AG09309 (cell line): Measurements from ENCODE around the gene PROM2.

Source experiments
- DNase-seq: peaks from one replicate; pipeline ENCODE4 v3.0.0-alpha.2; 2010; ENCODE audit warnings: low read depth
- H3K4me3 ChIP-seq: 2 replicates; pipeline ENCODE4 v1.5.1; 2011; ENCODE audit warnings: mild to moderate bottlenecking, low read depth, low read length, moderate library complexity; ENCODE audit not compliant: control insufficient read depth
- TF ChIP-seq, protein P1 (sequence below): IDR thresholded peaks from 2 replicates; pipeline ENCODE4 v1.5.1; 2011; ENCODE audit warnings: mild to moderate bottlenecking, low read depth, low read length, inconsistent platforms; ENCODE audit not compliant: insufficient read depth, control insufficient read depth; ENCODE audit errors: missing control alignments

The PROM2 gene

GRCh38 chr2:95319481-95320343, 45.5 kb downstream of the PROM2 start:
- no peak for DNase-seq
- H3K4me3 ChIP-seq = no peak overlapping the region
- TF ChIP-seq, protein P1, sequence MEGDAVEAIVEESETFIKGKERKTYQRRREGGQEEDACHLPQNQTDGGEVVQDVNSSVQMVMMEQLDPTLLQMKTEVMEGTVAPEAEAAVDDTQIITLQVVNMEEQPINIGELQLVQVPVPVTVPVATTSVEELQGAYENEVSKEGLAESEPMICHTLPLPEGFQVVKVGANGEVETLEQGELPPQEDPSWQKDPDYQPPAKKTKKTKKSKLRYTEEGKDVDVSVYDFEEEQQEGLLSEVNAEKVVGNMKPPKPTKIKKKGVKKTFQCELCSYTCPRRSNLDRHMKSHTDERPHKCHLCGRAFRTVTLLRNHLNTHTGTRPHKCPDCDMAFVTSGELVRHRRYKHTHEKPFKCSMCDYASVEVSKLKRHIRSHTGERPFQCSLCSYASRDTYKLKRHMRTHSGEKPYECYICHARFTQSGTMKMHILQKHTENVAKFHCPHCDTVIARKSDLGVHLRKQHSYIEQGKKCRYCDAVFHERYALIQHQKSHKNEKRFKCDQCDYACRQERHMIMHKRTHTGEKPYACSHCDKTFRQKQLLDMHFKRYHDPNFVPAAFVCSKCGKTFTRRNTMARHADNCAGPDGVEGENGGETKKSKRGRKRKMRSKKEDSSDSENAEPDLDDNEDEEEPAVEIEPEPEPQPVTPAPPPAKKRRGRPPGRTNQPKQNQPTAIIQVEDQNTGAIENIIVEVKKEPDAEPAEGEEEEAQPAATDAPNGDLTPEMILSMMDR = no peak

GRCh38 chr2:95320344-95320712, 46.1 kb downstream of the PROM2 start:
- no peak for DNase-seq
- TF ChIP-seq, protein P1 = no peak
- H3K4me3 ChIP-seq = no peak overlapping the region

DNA sequence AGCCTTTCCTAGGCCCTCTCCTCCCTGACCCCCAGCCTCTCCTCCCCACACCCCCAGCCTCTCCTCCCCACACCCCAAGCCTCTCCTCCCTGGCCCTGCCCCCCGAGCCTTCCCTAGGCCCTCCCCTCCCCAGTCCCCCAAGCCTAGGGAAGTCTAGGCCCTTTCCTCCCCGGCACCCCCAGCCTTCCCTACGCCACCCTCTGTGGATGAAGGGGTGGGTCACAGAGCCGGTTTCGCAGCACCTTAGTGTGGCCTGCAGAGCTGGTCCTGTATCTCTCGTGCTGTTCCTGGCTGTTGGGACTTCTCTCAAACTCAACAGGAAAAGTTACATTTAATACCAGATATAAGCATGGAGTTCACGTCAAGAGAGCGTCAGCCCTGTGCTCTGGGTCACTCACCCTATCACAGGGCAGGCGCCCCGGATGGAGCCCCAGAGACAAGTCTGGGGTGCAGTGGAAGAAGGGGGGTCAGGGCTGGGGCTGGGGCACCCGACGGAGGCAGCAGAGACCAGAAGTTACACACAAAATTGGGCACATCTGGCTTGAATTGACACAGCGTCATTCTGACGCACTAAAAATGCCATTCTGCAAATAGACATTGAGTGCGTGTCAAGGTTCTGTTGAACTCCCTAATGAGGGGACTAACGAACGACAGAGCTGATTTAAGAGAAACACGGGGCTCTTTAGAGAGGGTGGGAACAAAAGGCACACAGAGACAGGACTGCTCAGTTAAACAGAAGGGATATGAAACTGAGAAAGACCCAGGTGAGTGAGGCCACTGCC, 46.9 kb downstream of the PROM2 start:
- TF ChIP-seq, protein P1 = no peak
- H3K4me3 ChIP-seq = no peak overlapping the region
- DNase-seq = peak; percentile 44

DNA sequence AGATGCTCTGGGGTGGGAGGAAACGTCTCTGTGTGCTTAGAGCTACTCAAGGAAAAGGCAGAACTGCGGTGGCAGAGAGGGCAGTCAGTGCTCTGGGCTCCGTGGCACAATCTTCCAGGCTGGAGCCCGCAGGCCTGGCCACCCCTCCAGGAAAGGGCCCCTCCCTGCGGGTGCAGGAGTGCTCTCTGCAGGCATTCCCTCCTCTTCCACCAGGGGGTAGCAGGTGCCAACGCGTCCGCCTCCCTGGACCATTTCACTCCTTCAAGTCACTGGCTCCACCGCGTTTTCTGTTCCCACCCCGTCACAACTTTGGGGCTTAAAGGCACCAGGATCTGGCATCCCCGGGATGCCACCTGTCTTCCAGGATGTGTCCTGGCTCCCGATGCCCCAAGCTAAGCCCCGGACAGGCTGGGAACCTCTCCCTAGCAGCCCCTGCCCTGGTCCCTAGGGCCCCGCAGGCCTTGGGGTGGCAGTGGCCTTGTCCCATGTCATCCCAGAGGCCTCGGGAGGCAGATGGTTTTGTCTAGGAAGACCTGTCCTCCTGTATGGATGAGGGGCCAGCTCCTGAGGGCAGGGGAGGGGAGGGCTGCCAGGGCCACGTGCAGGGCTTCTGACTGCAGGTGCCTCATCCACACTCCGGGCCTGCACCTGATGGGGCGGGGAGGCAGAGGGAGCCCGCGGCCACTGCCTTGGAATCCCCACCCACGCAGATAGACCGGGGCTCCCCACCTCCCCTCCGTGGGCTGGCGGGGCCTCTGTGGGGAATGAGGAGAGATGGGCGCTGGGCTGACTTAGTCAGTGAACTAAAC, 49.3 kb downstream of the PROM2 start:
- TF ChIP-seq, protein P1 = peak; percentile 61
- no peak overlapping the region for H3K4me3 ChIP-seq
- no peak for DNase-seq

DNA sequence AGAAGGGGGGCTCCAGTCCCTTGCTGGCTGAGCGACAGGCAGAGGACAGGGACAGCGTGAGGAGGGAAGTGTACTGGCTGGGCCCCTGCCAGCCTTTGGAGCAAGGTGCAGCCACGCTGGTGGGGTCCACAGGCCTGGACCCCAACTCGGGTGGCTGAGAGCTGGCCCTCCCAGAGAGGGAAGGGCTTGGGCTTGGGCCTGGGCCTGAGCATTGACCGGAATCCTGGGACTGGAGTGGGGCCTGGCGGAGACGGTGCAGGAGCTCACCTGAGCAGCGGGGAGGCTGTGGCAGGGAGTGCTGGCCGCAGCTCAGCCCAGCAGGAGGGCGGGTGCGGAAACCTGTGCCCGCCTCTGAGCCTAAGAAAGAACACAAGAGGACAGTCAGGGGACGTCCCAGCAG, 50.8 kb downstream of the PROM2 start:
- TF ChIP-seq, protein P1 = no peak
- DNase-seq = no peak
- no peak overlapping the region for H3K4me3 ChIP-seq
